Endothelial cell of umbilical vein (primary cell): ENCODE results near the gene MTIF3. TPM values are rescaled to one million over a fixed set of nuclear protein-coding genes. Genes with fewer than 3 reads are reported as not detected.

ENCODE experiments used
- BruUV-seq: library from RNA; stranded (reverse); fragments of 400-500 nt; replicated peaks from 2 replicates; lab custom pipeline; 2021; lab: Mats Ljungman, UMichigan
- CTCF ChIA-PET: fragments of 300-600, 350-600 bp; sonication (Branson Sonifier 250); formaldehyde crosslinking; loops from one replicate; lab custom pipeline; 2021; ENCODE audit warnings: antibody characterized with exemption, inconsistent platforms; lab: Charles Lee
- POLR2A ChIA-PET: fragments of 300-600, 350-600 bp; sonication (Branson Sonifier 250); formaldehyde crosslinking; loops from one replicate; lab custom pipeline; 2021; ENCODE audit warnings: antibody characterized with exemption, inconsistent platforms; lab: Charles Lee
- DNase-seq: peaks from one replicate; pipeline ENCODE4 v3.0.0-alpha.2; 2011; ENCODE audit warnings: low read depth, low spot score
- FAIRE-seq: peaks from 2 replicates; lab custom pipeline; 2011; peaks lifted over from hg19 to GRCh38; lab: Jason Lieb, UNC
- H2AFZ ChIP-seq: 2 replicates; pipeline ENCODE4 v1.6.0; 2012; ENCODE audit warnings: low read depth, low read length, control low read depth, inconsistent platforms
- H3K27ac ChIP-seq: 2 replicates; pipeline ENCODE4 v1.5.1; 2011; ENCODE audit warnings: low read depth, mild to moderate bottlenecking, control low read depth, low read length, moderate library complexity; ENCODE audit not compliant: insufficient read depth
- H3K27me3 ChIP-seq, 2 experiments: 2 replicates each; pipeline versions ENCODE4 v1.6.0 to v1.6.1; 2011; ENCODE audit warnings: low read length in 2 of 2, mixed read lengths in 1 of 2; ENCODE audit not compliant: control insufficient read depth in 2 of 2, insufficient read depth in 2 of 2
- H3K36me3 ChIP-seq, 2 experiments: 2 replicates in 1 of 2; 3 replicates in 1 of 2; pipeline ENCODE4 v1.5.1; 2011; ENCODE audit warnings: low read length in 2 of 2, mild to moderate bottlenecking in 1 of 2, moderate library complexity in 1 of 2; ENCODE audit not compliant: control insufficient read depth in 2 of 2, insufficient read depth in 2 of 2; ENCODE audit errors: extremely low read depth in 1 of 2
- H3K4me1 ChIP-seq: 3 replicates; pipeline ENCODE4 v1.5.1; 2011; ENCODE audit warnings: mild to moderate bottlenecking, low read length; ENCODE audit not compliant: control insufficient read depth, insufficient read depth; ENCODE audit errors: extremely low read depth
- H3K4me2 ChIP-seq: 2 replicates; pipeline ENCODE4 v1.6.1; 2011; ENCODE audit warnings: low read length, control low read depth, mixed read lengths; ENCODE audit not compliant: insufficient read depth
- H3K4me3 ChIP-seq, 3 experiments: fragments of 200-600 bp in 1 of 3; sonication (generic), shearing (Covaris generic) in 1 of 3; replicated peaks in 1 of 3; 2 replicates each; pipeline ENCODE4 v1.5.1; 2011 to 2016; ENCODE audit warnings: control low read depth in 3 of 3, low read length in 3 of 3, mild to moderate bottlenecking in 2 of 3, inconsistent platforms in 1 of 3, low read depth in 1 of 3, moderate library complexity in 1 of 3; ENCODE audit not compliant: insufficient read depth in 1 of 3
- H3K79me2 ChIP-seq: 2 replicates; pipeline ENCODE4 v1.6.0; 2012; ENCODE audit warnings: low read length, inconsistent platforms; ENCODE audit not compliant: control insufficient read depth, insufficient read depth
- H3K9ac ChIP-seq: replicated peaks from 2 replicates; pipeline ENCODE3; 2011; ENCODE audit warnings: low read length, control low read depth; ENCODE audit not compliant: insufficient read depth; ENCODE audit errors: extremely low read depth
- H3K9me1 ChIP-seq: replicated peaks from 3 replicates; pipeline ENCODE4 v1.6.0; 2011; ENCODE audit warnings: mild to moderate bottlenecking, low read length; ENCODE audit not compliant: control insufficient read depth, insufficient read depth; ENCODE audit errors: extremely low read depth
- H3K9me3 ChIP-seq: replicated peaks from 2 replicates; pipeline ENCODE4 v1.5.1; 2012; ENCODE audit warnings: low read length, inconsistent platforms; ENCODE audit not compliant: control insufficient read depth, insufficient read depth
- H4K20me1 ChIP-seq: replicated peaks from 2 replicates; pipeline ENCODE3; 2011; ENCODE audit warnings: mild to moderate bottlenecking, low read length; ENCODE audit not compliant: control insufficient read depth, insufficient read depth; ENCODE audit errors: extremely low read depth
- EZH2 ChIP-seq: IDR thresholded peaks from 2 replicates; pipeline ENCODE4 v1.6.1; 2012; ENCODE audit warnings: borderline replicate concordance, low read depth, mild to moderate bottlenecking, moderate library complexity, low read length, inconsistent platforms; ENCODE audit not compliant: severe bottlenecking
- FOS ChIP-seq: IDR thresholded peaks from 2 replicates; pipeline ENCODE4 v1.6.1; 2011; ENCODE audit warnings: mild to moderate bottlenecking, low read length, moderate library complexity, borderline replicate concordance; ENCODE audit not compliant: insufficient read depth
- GATA2 ChIP-seq: IDR thresholded peaks from 2 replicates; pipeline ENCODE4 v1.7.0; 2011; ENCODE audit warnings: low read depth, mild to moderate bottlenecking, moderate library complexity, mixed read lengths, low read length; ENCODE audit not compliant: insufficient read length, insufficient read depth
- JUN ChIP-seq: IDR thresholded peaks from 2 replicates; pipeline ENCODE4 v1.6.1; 2011; ENCODE audit warnings: borderline replicate concordance, low read depth; ENCODE audit not compliant: insufficient read length, insufficient read depth
- MYC ChIP-seq: IDR thresholded peaks from one replicate; pipeline ENCODE4 v1.6.1; 2011; ENCODE audit warnings: mild to moderate bottlenecking, low read depth, low read length
- POLR2A ChIP-seq: IDR thresholded peaks from 2 replicates; pipeline ENCODE4 v1.6.1; 2012; ENCODE audit warnings: low read depth, mild to moderate bottlenecking, control low read depth, low read length
- POLR2AphosphoS5 ChIP-seq: IDR thresholded peaks from 2 replicates; pipeline ENCODE4 v1.6.1; 2012; ENCODE audit warnings: low read depth, mild to moderate bottlenecking, control low read depth, low read length, moderate library complexity; ENCODE audit not compliant: insufficient read depth
- dilution Hi-C: fragments of 300-500 bp; cut with MboI; formaldehyde crosslinking; loops from one replicate; pipeline ENCODE4 v1.15.0; 2019; ENCODE audit warnings: low sequenced_read_pairs; ENCODE audit not compliant: extremely low pct_ligation_motif_present
- intact Hi-C: fragments of 100-400 bp; cut with micrococcal nuclease; formaldehyde crosslinking; loops from one replicate; pipeline ENCODE4 v1.10.0; 2022
- polyA plus RNA-seq, 4 experiments: library from polyadenylated mRNA; depleted of rRNA in 3 of 4; stranded (reverse) in 3 of 4; unstranded in 1 of 4; fragments of >200 nt; gene quantifications; 2 replicates each; pipeline versions ENCODE4 v1.2.1 to v1.2.3, GENCODE V29; 2011 to 2012; ENCODE audit warnings: missing spikeins in 1 of 4
- total RNA-seq: library from RNA; stranded (reverse); gene quantifications from 2 replicates; pipeline ENCODE4 v1.2.3, GENCODE V29; 2021
- TF ChIP-seq, protein P1 (sequence below), 2 donors: IDR thresholded peaks; 1 replicate in 1 of 2; 2 replicates in 1 of 2; pipeline ENCODE4 v1.5.1; 2011; ENCODE audit warnings: low read length in 2 of 2, mild to moderate bottlenecking in 2 of 2, moderate library complexity in 2 of 2, control low read depth in 1 of 2, inconsistent platforms in 1 of 2, low read depth in 1 of 2; ENCODE audit not compliant: insufficient read depth in 1 of 2; ENCODE audit errors: extremely low read depth in 1 of 2
- TF ChIP-seq, protein P2 (sequence below): IDR thresholded peaks from 2 replicates; pipeline ENCODE4 v1.6.1; 2011; ENCODE audit not compliant: insufficient read depth, insufficient read length

MTIF3 gene
- total and polyA plus RNA-seq, 2 donors (not counting 3 experiments of a cell fraction or from before 2014, with no cell fraction given): 23.5 to 37.5 TPM

DNA sequence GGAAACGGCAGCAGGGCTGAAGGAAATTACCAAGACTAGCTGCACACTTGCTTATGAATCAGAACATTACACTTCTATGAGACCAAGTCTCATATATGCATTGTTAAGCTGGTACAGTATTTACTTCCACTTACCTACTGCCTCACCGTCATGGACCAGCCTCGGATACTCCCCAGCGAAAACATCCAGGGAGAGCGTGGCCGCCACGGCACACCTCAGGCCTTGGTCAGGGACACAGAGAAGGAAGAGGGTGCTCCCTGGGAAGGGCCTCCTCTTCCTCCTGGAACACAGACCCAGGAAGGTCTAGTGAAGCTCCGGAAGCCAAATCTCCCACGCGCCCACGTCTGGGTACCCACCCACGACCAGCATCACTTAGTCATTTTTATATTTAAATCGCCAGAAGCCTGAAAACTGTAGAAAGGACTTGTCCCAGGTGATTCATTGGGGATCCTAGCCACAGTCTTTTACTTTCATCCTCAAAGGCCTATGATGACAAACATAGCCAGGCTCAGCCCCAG lies 24.4 kb upstream of the MTIF3 start:
- intact Hi-C loops: no loop called here

More for the DNA sequence above, 24.4 kb upstream of the MTIF3 start:
- H4K20me1 ChIP-seq: no peaks in the 10 kb centered on the region
- POLR2A ChIA-PET: no interaction called here
- no peak overlapping the region for H3K4me2 ChIP-seq
- no TSS peak for BruUV-seq
- TF ChIP-seq, protein P1, sequence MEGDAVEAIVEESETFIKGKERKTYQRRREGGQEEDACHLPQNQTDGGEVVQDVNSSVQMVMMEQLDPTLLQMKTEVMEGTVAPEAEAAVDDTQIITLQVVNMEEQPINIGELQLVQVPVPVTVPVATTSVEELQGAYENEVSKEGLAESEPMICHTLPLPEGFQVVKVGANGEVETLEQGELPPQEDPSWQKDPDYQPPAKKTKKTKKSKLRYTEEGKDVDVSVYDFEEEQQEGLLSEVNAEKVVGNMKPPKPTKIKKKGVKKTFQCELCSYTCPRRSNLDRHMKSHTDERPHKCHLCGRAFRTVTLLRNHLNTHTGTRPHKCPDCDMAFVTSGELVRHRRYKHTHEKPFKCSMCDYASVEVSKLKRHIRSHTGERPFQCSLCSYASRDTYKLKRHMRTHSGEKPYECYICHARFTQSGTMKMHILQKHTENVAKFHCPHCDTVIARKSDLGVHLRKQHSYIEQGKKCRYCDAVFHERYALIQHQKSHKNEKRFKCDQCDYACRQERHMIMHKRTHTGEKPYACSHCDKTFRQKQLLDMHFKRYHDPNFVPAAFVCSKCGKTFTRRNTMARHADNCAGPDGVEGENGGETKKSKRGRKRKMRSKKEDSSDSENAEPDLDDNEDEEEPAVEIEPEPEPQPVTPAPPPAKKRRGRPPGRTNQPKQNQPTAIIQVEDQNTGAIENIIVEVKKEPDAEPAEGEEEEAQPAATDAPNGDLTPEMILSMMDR (IDR thresholded peaks at IDR 0.05; ENCODE audit: extremely low read depth in 1 of 2, insufficient read depth in 1 of 2, low read depth in 1 of 2, low read length in 2 of 2): no peak
- TF ChIP-seq FOS (no peak), GATA2 (no peak), MYC (no peak), EZH2 (no peak), POLR2AphosphoS5 (no peak), JUN (no peak), POLR2A (no peak)
- TF ChIP-seq, protein P2, sequence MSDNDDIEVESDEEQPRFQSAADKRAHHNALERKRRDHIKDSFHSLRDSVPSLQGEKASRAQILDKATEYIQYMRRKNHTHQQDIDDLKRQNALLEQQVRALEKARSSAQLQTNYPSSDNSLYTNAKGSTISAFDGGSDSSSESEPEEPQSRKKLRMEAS: no peak
- no peak for DNase-seq
- H3K27ac ChIP-seq: no peak overlapping the region
- no peaks in the 10 kb centered on the region for H3K79me2 ChIP-seq
- H2AFZ ChIP-seq: no peak overlapping the region
- FAIRE-seq: no peak
- H3K9me1 ChIP-seq: no peaks in the 10 kb centered on the region
- peaks cover 3 to 19% of the 10 kb centered on the region in 2 experiments for H3K27me3 ChIP-seq
- no peak overlapping the region for H3K9ac ChIP-seq
- H3K36me3 ChIP-seq: no peaks in the 10 kb centered on the region
- dilution Hi-C loops: no loop called here
- H3K4me3 ChIP-seq: no peak overlapping the region
- CTCF ChIA-PET: no interaction called here
- H3K9me3 ChIP-seq: no peaks in the 10 kb centered on the region
- H3K4me1 ChIP-seq: no peaks in the 10 kb centered on the region
